ENCODE data around the gene LTBP2.

DNA sequence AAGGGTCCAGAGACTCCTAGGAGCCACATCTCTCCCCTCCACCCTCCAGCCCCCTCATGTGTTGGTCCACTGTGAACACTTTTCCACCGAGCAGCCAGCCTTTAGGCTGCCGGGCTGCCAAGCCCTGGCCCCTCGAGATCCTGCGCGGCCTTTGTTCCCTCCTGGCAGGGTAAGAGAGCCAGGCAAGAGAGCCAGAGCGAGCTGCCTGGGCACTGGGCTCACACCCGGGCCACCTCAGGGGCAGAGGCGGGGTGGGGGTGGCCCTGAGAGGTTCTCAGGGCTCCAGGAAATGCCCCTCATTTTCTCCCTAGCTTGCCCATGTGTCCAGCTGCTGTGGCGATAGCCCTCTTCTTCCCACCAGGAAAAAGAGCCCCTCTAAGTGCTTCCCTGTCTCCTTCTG, 44.8 kb downstream of the LTBP2 start:
- TF ChIP-seq, protein P1, sequence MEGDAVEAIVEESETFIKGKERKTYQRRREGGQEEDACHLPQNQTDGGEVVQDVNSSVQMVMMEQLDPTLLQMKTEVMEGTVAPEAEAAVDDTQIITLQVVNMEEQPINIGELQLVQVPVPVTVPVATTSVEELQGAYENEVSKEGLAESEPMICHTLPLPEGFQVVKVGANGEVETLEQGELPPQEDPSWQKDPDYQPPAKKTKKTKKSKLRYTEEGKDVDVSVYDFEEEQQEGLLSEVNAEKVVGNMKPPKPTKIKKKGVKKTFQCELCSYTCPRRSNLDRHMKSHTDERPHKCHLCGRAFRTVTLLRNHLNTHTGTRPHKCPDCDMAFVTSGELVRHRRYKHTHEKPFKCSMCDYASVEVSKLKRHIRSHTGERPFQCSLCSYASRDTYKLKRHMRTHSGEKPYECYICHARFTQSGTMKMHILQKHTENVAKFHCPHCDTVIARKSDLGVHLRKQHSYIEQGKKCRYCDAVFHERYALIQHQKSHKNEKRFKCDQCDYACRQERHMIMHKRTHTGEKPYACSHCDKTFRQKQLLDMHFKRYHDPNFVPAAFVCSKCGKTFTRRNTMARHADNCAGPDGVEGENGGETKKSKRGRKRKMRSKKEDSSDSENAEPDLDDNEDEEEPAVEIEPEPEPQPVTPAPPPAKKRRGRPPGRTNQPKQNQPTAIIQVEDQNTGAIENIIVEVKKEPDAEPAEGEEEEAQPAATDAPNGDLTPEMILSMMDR (IDR thresholded peaks at IDR 0.05): no peak
- no peak for TF ChIP-seq POLR2A (IDR thresholded peaks at IDR 0.05)
